Prostate gland (tissue), 2 donors: ENCODE data around the gene CRIP3.

Source experiments
- POLR2A ChIP-seq: fragments of 450-650 bp; IDR thresholded peaks from one replicate; pipeline ENCODE4 v1.6.1; 2016; ENCODE audit warnings: antibody characterized with exemption, mild to moderate bottlenecking
- TF ChIP-seq, protein P1 (sequence below), 4 experiments: fragments of 200-600 bp in 2 of 4; fragments of 450-650 bp in 2 of 4; sonication (generic) in 2 of 4; IDR thresholded peaks; 1 replicate in 3 of 4; 2 replicates in 1 of 4; pipeline ENCODE4 v1.5.1; 2016 to 2019; ENCODE audit warnings: antibody characterized with exemption in 4 of 4, mild to moderate bottlenecking in 2 of 4, moderate library complexity in 2 of 4

DNA sequence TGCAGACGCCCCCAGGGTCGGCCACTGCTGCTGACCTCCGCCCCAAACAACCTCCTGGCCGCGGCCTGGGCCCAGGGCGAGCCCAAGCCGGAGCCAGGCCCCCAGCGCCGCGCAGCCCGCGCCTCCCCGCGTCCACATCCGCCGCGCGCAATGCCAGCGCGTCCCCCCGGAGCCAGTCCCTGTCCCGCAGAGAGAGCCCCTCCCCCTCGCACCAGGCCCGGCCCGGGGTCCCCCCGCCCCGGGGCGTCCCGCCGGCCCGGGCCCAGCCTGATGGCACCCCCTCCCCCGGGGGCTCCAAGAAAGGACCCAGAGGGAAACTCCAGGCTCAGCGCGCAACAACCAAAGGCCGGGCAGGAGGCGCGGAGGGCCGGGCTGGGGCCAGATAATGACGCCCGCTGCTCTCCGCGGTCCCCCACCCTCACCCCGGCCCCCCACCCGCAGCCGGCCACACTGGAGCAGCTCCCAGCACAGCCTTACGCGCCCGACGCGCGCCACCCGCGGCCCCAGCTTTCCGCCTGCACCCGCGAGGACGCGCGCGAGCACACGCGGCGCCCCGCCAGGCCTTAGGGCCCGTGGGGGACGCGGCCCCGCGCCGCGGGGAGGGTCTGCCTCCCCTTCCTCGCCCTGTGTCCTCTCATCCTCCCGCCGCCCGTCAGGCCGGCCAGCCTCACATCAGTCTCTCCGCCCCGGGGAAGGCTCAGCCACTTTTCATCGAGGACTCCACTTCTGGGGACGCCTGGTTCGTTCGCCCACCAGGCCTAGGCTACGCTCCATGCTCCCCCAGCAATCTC, 23.4 kb downstream of the CRIP3 start:
- TF ChIP-seq, protein P1, sequence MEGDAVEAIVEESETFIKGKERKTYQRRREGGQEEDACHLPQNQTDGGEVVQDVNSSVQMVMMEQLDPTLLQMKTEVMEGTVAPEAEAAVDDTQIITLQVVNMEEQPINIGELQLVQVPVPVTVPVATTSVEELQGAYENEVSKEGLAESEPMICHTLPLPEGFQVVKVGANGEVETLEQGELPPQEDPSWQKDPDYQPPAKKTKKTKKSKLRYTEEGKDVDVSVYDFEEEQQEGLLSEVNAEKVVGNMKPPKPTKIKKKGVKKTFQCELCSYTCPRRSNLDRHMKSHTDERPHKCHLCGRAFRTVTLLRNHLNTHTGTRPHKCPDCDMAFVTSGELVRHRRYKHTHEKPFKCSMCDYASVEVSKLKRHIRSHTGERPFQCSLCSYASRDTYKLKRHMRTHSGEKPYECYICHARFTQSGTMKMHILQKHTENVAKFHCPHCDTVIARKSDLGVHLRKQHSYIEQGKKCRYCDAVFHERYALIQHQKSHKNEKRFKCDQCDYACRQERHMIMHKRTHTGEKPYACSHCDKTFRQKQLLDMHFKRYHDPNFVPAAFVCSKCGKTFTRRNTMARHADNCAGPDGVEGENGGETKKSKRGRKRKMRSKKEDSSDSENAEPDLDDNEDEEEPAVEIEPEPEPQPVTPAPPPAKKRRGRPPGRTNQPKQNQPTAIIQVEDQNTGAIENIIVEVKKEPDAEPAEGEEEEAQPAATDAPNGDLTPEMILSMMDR (IDR thresholded peaks at IDR 0.05): no peak
- no peak for TF ChIP-seq POLR2A
